ENCODE results near the gene SYT15.
"Not testable (repeated sequence)": the region's sequence is repeated elsewhere in the genome, so short reads cannot be mapped to it uniquely, and the experiment has no call there.

SYT15 gene

DNA sequence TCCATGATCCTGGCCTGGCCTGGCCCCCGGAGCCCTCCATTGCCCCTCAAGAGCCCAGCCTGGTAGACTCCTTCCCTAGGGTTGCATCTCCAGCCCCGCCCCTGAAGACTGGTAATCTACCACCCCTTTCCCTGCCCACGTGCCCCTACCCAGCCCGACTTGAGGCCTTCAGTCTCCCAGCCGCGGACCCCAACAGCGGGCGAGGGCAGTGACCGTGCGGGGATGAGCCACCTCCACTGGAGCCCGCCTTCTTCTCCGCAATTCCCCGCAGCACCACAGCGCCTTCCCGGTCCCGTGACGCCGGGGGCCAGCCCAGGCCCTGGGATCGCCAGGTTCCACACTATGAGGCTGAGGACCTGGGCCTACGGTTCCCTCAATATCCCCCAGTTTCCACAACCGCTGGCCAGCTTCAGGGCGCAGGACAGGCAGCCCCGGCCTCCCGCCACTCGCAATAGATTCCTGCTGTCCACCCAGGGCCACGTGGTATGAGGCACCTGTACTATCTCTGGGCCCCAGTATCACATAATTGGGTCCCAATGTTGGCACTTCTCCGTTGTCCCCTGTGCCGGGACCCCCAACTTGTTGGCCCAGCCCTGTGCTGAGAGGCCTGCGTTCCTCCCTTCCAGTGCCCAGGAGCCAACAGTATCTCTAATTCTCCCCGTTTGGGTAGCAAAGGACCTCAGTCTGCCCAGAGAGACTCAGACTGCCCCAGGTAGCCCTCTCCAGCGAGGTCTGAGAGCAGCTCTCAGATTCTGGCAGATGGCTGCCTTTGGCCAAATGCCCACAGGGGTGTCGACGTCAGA lies 21.4 kb upstream of the SYT15 start:
- no peak for DNase-seq

DNA sequence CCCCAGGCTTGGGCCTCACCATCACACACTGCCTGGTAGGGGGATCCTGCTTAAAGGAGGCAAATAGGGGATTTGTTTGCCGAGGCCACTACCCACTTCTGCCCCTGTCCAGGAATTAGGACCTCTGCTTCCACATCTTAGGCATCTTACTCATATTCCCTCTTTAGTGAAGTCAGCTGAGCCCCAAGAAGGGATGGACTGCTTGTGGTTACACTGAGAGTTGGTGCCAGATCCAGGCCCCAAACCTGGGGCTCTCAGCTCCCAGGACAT lies 20.9 kb upstream of the SYT15 start:
- DNase-seq, result no peak

DNA sequence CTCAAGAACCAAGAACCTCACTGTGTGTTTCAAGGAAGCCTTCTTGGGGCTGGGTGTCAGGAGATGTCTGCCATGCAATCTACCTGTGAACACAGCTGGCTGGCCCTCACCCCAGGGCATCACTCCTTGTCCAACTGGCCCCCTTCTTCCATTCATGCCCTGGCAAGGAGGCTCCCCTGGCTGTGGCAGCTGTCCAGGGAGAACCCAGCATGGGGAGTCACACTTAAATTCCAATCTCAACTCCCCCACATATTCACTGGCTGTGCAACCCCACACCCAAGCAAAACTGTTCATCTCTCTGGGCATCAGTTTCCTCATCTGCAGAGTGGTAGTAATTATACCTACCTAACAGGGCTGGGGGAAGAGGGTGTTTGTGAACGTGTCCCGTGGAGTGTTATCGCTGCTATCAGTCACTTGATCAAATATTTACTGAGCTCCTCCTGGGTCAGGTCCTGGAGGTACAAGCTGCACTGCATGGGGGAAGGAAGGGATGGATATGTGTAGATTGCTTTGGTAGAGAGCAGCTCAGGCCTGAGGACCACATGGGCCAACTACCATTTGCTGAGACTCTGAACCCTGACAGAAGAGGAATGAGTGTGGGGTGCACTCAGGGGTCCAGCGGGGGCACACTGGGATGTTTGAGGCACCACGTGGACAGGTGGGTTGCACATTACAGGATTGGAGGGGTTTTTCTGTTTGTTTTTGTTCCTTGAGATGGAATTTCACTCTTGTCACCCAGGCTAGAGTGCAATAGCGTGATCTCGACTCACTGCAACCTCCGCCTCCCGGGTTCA lies 20.3 kb upstream of the SYT15 start:
- DNase-seq, result no peak

DNA sequence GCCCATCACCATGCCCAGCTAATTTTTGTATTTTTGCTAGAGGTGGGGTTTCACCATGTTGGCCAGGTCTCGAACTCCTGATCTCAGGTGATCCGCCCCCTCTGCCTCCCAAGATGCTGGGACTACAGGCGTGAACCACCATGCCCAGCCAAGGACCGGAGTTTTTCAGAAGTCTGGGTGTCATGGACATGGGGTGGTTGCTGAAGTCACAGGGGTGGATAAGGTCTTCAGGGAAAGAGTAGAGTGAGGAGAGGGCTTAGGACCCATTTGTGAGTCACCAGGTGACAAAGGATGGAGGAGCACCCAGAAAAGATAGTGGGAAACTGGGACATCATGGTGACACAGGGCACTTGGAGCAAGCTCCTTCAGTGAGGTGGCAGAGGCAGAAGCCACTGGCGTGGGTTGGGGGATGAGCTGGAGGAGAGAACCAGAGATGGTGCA lies 19.7 kb upstream of the SYT15 start:
- DNase-seq, result no peak

DNA sequence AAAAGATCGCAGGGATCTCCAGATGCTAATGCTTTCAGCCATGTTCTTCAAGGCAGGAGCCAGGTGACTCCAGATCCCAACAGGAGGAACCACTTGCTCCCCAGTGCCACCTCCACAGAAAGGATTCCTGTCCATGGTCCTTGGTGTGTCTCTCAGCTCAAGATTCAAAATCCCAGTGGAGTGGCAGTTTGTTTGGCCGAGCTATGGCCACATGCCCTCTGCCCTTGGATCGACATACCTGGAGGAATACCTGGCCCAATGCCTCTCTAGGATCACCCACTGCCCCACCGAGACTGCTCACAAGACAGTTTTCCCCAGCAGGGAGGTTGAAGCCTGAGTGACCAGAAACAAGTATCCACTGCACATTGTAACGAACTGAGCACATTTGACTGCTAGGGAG lies 18.5 kb upstream of the SYT15 start:
- no peak for DNase-seq

DNA sequence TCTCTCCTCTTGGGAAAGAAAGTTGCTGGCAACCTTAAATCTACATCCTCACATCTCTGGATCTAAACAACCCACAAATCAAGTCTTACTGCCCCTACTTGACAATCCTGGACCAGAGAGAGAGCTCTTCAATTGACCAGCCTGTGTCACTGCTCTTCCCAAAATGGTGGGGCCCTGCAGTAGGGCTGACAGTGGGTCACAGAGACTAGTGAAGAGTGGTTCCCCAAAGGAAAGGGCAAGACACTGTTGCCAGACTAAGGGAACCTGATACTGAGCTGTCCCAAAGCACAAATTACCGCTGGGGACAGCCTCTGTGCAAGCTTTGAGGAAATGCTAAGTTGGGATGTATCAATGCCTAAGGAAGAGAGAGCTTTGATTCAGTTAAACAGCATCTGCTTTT lies 18.0 kb upstream of the SYT15 start:
- DNase-seq, result no peak

DNA sequence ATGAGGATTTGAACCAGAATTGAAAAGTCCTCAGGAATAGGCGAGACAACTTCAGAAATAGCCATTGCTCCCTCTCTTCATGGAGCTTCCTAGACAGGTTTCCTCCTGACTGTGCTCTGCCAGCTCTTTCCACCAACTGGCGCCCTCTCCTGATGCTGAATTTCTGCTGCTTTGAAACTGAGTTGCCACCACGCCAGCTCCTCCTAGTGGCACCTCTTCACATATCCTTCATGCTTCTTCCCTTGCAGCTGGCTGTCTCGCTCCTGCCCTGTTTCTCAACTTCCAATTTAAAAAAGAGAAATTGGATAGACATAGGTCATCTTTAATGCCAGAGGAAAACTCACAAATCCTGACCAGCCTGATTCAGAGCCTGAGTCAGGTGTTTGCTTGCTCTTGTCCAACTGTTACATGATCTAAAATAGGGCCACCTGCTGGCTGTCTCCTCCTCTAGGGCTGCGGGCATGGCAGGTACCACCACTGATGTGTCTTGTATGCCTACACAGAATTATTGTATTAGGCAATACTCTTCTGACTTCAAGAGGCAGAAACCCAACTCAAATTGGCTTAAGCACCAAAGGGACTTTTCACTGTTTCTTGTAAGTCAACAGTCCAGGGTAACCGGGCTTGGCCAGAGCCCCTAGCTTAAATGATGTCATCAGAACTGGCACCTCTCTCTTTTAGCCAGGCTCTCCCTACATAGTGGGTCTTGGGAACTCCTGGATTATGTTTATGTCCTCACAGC lies 13.2 kb upstream of the SYT15 start:
- peak in 1 of 4 experiments; percentile 10 for DNase-seq

DNA sequence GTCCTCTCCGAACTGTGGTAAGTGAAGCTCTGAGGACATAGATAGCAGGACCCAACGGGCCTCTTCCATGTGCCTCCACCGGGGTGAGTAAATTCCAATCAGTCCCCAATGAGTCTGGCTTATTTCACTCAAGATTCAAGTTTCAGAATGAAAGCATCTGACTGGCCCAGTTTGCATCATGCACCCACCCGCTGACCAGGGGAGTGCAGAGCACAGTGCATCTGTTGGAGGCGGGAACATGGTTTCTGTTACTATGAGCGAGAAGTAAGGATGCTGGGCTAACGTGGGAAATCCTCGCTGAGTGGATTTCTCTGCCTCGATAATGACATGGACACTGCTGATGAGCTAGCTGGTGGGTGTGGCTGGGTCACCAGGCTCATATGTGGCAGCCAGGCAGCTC lies 11.8 kb upstream of the SYT15 start:
- not testable (repeated sequence) for DNase-seq

DNA sequence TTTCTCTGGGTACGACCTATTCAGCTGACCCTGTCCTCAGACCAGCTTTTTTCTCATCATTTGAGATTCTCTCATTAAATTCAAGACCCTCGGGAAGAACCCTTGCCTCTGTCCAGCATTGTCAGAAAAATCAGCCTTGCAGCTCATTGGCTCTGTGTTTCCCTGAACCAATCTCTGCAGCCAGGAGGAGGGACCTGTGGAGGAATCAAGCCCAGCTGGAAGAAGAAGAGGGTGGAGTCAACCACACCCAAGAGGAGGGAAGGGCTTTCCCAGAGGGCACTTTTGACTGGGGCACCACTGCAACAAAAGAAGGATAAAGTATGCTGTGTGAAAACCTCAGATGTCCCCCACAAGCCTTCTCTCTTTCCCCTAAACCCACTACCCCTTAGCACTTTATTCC lies 8.3 kb upstream of the SYT15 start:
- not testable (repeated sequence) for DNase-seq

DNA sequence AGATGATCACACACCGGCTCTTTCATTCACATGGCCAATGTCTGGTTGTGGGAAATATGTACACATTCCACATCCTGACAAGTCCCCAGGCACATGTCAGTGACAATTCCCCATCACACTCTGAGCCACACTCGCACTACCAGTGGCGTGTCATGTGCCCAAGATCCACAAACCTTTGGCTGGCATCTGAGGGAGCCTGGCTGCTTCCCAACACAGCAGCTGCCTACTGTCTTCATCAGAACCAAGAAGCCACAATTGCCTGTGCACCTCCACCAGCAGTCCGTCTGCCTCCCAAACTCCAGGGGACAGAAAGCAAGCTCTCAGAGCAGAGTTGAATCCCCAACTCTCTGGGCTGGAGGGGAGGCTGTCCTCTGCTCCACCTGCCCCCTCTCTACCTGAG lies 6.2 kb upstream of the SYT15 start:
- not testable (repeated sequence) for DNase-seq

DNA sequence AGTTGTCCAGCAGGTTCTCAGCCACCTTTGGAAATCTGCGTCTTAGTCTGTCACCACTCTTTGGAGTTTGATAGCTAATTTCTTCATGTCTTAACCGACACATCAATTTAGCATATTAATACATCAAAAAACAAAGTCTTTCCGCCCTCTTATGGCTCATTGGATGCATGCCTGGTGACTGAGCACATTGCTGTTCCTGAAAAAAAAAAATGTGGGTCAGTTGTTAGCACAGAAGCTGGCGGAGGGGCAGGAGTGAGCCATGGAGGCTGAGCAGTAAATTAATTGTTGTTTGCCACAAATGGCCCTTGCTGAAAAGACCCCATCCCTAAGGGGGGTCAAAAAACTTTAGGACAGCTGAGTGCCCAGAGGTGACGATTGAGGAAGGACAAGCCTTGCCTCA lies 5.6 kb upstream of the SYT15 start:
- DNase-seq, result not testable (repeated sequence)

DNA sequence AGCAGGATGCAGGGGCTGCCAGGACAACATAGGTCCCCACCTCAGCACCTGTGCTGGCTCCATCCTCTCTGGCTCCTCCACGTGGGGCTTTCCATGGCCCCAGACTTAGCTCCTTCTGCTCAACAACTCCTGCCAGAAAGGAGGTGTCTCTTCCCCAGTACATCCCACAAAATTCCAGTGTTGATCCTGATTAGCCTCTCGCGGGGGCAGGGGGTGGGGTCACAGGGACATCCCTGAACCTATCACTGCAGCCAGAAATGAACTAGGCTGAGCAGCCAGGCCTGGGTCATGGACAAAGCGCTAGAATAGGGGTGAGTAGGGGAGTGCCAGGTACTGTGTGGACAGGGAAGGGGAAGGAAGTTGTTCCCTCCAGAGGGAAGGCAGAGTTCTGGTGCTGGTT lies 5.0 kb upstream of the SYT15 start:
- not testable (repeated sequence) for DNase-seq

DNA sequence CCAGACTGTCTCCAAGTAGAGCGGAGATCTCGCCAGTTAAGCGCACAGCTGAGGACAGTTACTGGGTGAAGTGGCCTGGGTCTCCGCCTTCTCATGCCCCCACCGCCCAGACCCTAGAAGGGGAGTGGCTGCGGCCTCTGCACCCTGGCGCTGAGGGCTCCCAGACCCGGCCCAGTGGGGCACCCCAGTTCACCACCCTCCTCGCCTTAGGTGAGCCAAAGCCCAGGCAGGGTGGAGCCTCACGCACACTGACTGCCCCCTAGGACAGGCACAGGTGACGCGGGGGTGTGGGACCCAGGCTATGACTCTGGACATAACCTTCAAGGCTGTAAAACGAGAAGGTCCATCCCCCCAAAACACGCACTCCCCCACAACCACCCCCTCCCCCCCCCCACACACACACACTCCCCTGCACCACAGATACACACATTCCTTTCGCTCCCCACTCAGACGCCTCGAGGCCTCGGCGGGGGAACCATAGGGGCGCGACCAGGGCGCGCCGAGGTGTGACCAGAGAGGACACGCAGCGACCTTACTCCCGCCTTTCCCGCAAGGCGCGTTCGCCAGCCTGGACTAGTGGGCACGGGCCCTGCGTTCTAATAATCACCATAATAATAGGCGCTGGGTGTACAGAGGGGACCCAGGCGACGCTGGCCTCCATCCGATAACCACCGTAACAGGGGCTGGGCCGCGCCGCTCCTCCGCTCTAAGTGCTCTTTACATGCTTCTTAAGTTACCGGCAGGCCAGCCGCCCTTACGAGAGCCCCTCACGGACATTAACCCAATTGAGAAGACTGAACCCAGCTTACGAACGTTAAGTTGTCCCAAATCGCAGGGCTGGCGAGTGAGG lies 1.1 kb upstream of the SYT15 start:
- not testable (repeated sequence) for DNase-seq

DNA sequence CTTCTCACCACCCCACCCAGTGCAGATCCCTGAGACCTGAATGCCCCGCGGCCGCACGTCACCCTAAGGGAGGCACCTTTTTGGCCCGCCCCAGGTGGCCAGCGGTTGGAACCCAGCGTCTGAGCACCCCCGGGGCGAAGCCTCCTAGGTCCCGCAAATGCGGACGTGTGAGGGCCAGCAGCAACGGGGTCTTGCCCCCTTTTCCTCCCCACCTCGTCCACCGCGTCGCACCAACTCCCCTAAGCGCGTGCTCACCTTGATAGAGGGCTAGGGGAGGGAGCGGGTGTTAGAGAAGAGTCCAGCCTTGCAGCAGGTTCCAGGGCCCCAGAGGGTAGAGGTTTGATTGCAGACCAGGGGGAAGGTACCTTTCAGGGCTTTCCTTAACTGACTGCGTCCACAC lies 450 bp downstream of the SYT15 start:
- not testable (repeated sequence) for DNase-seq

DNA sequence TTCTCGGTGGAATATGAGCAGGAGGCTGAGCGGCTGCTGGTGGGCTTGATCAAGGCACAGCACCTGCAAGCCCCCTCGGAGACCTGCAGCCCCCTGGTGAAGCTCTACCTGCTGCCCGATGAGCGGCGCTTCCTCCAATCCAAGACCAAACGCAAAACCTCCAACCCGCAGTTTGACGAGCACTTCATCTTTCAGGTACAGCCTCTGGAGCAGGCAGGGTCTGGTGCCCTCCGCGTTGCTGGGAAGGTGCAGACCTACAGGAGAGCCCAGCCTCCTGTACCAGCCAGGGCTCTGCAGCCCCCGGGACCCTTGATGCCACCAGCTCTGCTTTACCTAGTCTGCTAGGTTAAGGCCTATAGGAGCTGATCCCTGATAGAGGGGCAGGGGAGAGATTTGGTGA lies 3.1 kb downstream of the SYT15 start:
- not testable (repeated sequence) for DNase-seq

DNA sequence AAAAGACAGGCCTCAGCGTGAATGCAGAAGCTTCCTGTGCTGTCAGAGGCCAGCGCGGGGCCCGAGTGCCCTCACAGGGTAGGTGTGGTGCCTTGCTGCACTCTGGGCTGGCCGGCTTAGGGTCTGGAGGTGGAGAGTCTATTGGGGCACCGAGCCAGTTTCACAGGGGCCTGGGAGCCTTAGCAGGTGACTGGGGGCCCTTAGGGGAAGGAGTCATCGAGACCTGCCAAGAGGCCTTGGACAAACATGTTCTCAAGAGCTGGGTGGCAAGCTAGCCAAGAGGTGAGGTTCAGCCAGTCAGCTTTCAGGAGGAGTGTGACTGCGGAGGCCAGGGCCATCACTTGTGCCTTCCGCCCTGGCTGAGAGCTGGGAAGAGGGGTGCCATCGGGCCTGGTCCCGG lies 3.6 kb downstream of the SYT15 start:
- DNase-seq, result not testable (repeated sequence)

DNA sequence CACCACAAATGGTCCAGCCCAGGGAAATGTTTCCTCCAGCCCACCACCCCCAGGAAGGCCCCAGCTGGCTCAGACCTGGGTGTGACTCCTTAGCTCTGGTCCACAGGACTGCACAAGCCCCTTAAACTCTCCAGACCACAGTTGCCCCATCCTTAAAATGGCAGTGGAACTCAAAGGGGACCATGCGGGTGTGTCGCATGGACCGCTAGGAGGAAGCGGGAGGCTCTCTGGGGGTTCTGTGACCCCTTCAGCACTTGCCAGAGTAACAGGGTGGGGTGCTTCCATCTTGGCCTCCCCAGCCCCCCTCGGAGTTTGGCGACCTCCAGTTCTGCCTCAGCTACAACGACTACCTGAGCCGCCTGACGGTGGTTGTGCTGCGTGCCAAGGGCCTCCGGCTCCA lies 5.3 kb downstream of the SYT15 start:
- DNase-seq, result not testable (repeated sequence)

DNA sequence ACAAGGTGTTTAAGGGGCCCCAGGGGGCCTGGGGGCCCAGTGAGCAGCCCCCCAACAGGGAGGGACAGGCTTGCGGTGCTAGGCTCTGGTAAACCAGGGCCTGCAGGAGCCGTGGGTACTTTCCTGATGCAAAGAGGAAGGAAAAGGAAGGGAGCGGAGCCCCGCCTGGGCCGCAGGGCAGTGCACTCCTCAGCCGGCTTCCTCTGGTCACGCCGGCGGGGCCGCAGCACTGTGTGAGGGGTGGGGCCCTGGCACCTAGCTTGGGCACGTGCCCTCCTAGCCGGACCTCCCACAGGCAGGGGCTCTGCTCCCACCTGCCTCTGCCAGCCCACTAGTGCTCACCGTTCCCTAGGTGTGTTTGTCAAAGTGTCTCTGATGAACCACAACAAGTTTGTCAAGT lies 6.3 kb downstream of the SYT15 start:
- DNase-seq, result not testable (repeated sequence)

DNA sequence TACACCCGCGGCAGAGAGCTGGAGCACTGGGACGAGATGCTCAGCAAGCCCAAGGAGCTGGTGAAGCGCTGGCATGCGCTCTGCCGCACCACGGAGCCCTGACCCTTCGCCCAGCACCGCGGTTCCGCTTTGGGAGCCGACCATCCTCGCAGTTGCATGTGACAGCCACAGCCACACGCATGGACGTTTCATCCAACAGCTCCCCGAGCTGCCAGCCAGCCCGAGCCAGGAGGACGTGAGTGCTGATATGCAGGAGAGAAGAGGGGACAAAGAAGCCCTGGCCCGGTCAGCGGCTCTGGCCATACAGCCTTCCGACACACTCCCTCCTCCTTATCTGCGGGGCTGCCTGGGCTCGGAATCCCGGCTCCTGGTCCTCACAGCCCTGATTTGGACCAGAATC lies 8.6 kb downstream of the SYT15 start:
- DNase-seq, result not testable (repeated sequence)

DNA sequence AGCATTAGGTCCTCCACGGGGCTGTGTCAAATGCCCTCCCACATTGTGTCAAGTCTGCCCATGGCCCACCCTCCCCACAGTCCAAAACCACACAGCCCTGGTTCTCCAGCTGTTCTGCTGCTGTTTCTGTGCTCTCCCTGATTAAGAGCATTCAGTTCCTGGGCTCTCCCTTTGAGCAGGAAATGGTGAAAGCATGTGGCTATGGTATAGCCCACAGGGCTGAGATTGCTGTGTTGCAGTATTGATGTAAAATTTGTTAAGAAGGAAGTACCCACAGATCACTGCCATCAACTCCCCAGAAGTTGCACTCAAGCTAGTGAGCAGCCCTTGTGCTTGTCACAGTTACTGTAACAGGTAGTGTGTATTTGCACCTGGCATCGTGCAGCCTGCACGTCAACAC lies 9.3 kb downstream of the SYT15 start:
- DNase-seq, result not testable (repeated sequence)

DNA sequence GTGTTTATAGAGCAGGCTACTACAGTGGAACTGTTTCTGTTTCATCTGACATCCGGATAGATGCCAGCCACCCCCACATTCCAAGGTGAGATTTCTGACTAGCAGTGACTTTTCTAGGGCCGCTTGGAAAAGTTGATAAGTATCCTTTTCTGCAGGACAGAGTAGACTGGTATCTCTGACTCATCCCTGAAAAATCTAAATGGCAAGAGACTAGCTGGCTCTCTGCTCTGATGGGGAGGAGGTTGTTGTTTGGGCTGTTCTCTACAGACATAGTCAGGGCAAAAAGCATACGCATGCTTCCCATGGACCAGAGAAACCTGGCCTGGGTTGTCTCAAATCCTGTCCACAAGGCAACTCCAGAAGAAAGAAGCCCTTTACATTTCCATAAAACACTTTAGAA lies 10.7 kb downstream of the SYT15 start:
- DNase-seq, result not testable (repeated sequence)

DNA sequence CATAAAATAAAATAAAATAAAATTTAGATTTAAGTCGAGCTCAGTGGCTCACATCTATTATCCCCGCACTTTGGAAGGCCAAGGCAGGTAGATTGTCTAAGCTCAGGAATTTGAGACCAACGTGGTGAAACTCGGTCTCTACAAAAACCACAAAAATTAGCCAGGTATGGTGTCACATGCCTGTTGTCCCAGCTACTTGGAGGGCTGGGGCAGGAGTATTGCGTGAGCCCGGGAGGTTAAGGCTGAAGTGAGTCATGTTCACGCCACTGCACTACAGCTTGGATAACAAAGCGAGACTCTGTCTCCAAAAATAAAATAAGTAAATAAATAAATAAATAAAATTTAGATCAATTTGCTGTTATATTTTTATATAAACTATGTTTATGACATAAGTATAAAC lies 12.1 kb downstream of the SYT15 start:
- DNase-seq, result not testable (repeated sequence)

DNA sequence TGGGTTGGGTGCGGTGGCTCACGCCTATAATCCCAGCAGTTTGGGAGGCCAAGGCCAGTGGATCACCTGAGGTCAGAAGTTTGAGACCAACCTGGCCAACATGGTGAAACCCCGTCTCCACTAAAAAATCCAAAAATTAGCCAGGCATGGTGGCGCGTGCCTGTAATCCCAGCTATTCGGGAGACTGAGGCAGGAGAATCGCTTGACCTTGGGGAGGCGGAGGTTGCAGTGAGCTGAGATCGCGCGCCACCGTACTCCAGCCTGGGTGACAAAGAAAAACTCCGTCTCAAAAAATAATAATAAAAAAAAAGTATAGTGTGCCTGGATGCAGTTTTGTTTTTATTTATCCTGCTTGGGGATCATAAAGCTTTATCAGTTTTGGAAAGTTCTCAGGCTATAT lies 14.4 kb downstream of the SYT15 start:
- not testable (repeated sequence) for DNase-seq
